Endothelial cell of umbilical vein (primary cell): Measurements from ENCODE around the gene PHOSPHO1. TPM values are rescaled to one million over a fixed set of nuclear protein-coding genes. Genes with fewer than 3 reads are reported as not detected.

ENCODE experiments used
- BruUV-seq: library from RNA; stranded (reverse); fragments of 400-500 nt; replicated peaks from 2 replicates; lab custom pipeline; 2021; lab: Mats Ljungman, UMichigan
- CTCF ChIA-PET: fragments of 300-600, 350-600 bp; sonication (Branson Sonifier 250); formaldehyde crosslinking; loops from one replicate; lab custom pipeline; 2021; ENCODE audit warnings: antibody characterized with exemption, inconsistent platforms; lab: Charles Lee
- POLR2A ChIA-PET: fragments of 300-600, 350-600 bp; sonication (Branson Sonifier 250); formaldehyde crosslinking; loops from one replicate; lab custom pipeline; 2021; ENCODE audit warnings: antibody characterized with exemption, inconsistent platforms; lab: Charles Lee
- DNase-seq: peaks from one replicate; pipeline ENCODE4 v3.0.0-alpha.2; 2011; ENCODE audit warnings: low read depth, low spot score
- FAIRE-seq: peaks from 2 replicates; lab custom pipeline; 2011; peaks lifted over from hg19 to GRCh38; lab: Jason Lieb, UNC
- H2AFZ ChIP-seq: 2 replicates; pipeline ENCODE4 v1.6.0; 2012; ENCODE audit warnings: low read depth, low read length, control low read depth, inconsistent platforms
- H3K27ac ChIP-seq: 2 replicates; pipeline ENCODE4 v1.5.1; 2011; ENCODE audit warnings: low read depth, mild to moderate bottlenecking, control low read depth, low read length, moderate library complexity; ENCODE audit not compliant: insufficient read depth
- H3K27me3 ChIP-seq, 2 experiments: 2 replicates each; pipeline versions ENCODE4 v1.6.0 to v1.6.1; 2011; ENCODE audit warnings: low read length in 2 of 2, mixed read lengths in 1 of 2; ENCODE audit not compliant: control insufficient read depth in 2 of 2, insufficient read depth in 2 of 2
- H3K36me3 ChIP-seq, 2 experiments: 2 replicates in 1 of 2; 3 replicates in 1 of 2; pipeline ENCODE4 v1.5.1; 2011; ENCODE audit warnings: low read length in 2 of 2, mild to moderate bottlenecking in 1 of 2, moderate library complexity in 1 of 2; ENCODE audit not compliant: control insufficient read depth in 2 of 2, insufficient read depth in 2 of 2; ENCODE audit errors: extremely low read depth in 1 of 2
- H3K4me1 ChIP-seq: 3 replicates; pipeline ENCODE4 v1.5.1; 2011; ENCODE audit warnings: mild to moderate bottlenecking, low read length; ENCODE audit not compliant: control insufficient read depth, insufficient read depth; ENCODE audit errors: extremely low read depth
- H3K4me2 ChIP-seq: 2 replicates; pipeline ENCODE4 v1.6.1; 2011; ENCODE audit warnings: low read length, control low read depth, mixed read lengths; ENCODE audit not compliant: insufficient read depth
- H3K4me3 ChIP-seq, 3 experiments: fragments of 200-600 bp in 1 of 3; sonication (generic), shearing (Covaris generic) in 1 of 3; replicated peaks in 1 of 3; 2 replicates each; pipeline ENCODE4 v1.5.1; 2011 to 2016; ENCODE audit warnings: control low read depth in 3 of 3, low read length in 3 of 3, mild to moderate bottlenecking in 2 of 3, inconsistent platforms in 1 of 3, low read depth in 1 of 3, moderate library complexity in 1 of 3; ENCODE audit not compliant: insufficient read depth in 1 of 3
- H3K79me2 ChIP-seq: 2 replicates; pipeline ENCODE4 v1.6.0; 2012; ENCODE audit warnings: low read length, inconsistent platforms; ENCODE audit not compliant: control insufficient read depth, insufficient read depth
- H3K9ac ChIP-seq: replicated peaks from 2 replicates; pipeline ENCODE3; 2011; ENCODE audit warnings: low read length, control low read depth; ENCODE audit not compliant: insufficient read depth; ENCODE audit errors: extremely low read depth
- H3K9me1 ChIP-seq: replicated peaks from 3 replicates; pipeline ENCODE4 v1.6.0; 2011; ENCODE audit warnings: mild to moderate bottlenecking, low read length; ENCODE audit not compliant: control insufficient read depth, insufficient read depth; ENCODE audit errors: extremely low read depth
- H3K9me3 ChIP-seq: replicated peaks from 2 replicates; pipeline ENCODE4 v1.5.1; 2012; ENCODE audit warnings: low read length, inconsistent platforms; ENCODE audit not compliant: control insufficient read depth, insufficient read depth
- H4K20me1 ChIP-seq: replicated peaks from 2 replicates; pipeline ENCODE3; 2011; ENCODE audit warnings: mild to moderate bottlenecking, low read length; ENCODE audit not compliant: control insufficient read depth, insufficient read depth; ENCODE audit errors: extremely low read depth
- GATA2 ChIP-seq: IDR thresholded peaks from 2 replicates; pipeline ENCODE4 v1.7.0; 2011; ENCODE audit warnings: low read depth, mild to moderate bottlenecking, moderate library complexity, mixed read lengths, low read length; ENCODE audit not compliant: insufficient read length, insufficient read depth
- POLR2AphosphoS5 ChIP-seq: IDR thresholded peaks from 2 replicates; pipeline ENCODE4 v1.6.1; 2012; ENCODE audit warnings: low read depth, mild to moderate bottlenecking, control low read depth, low read length, moderate library complexity; ENCODE audit not compliant: insufficient read depth
- dilution Hi-C: fragments of 300-500 bp; cut with MboI; formaldehyde crosslinking; loops from one replicate; pipeline ENCODE4 v1.15.0; 2019; ENCODE audit warnings: low sequenced_read_pairs; ENCODE audit not compliant: extremely low pct_ligation_motif_present
- intact Hi-C: fragments of 100-400 bp; cut with micrococcal nuclease; formaldehyde crosslinking; loops from one replicate; pipeline ENCODE4 v1.10.0; 2022
- polyA plus RNA-seq, 4 experiments: library from polyadenylated mRNA; depleted of rRNA in 3 of 4; stranded (reverse) in 3 of 4; unstranded in 1 of 4; fragments of >200 nt; gene quantifications; 2 replicates each; pipeline versions ENCODE4 v1.2.1 to v1.2.3, GENCODE V29; 2011 to 2012; ENCODE audit warnings: missing spikeins in 1 of 4
- total RNA-seq: library from RNA; stranded (reverse); gene quantifications from 2 replicates; pipeline ENCODE4 v1.2.3, GENCODE V29; 2021
- TF ChIP-seq, protein P1 (sequence below), 2 donors: IDR thresholded peaks; 1 replicate in 1 of 2; 2 replicates in 1 of 2; pipeline ENCODE4 v1.5.1; 2011; ENCODE audit warnings: low read length in 2 of 2, mild to moderate bottlenecking in 2 of 2, moderate library complexity in 2 of 2, control low read depth in 1 of 2, inconsistent platforms in 1 of 2, low read depth in 1 of 2; ENCODE audit not compliant: insufficient read depth in 1 of 2; ENCODE audit errors: extremely low read depth in 1 of 2

Gene PHOSPHO1
- total and polyA plus RNA-seq, 2 donors (not counting 3 experiments of a cell fraction or from before 2014, with no cell fraction given) = 0.23 TPM; not detected in 1

DNA sequence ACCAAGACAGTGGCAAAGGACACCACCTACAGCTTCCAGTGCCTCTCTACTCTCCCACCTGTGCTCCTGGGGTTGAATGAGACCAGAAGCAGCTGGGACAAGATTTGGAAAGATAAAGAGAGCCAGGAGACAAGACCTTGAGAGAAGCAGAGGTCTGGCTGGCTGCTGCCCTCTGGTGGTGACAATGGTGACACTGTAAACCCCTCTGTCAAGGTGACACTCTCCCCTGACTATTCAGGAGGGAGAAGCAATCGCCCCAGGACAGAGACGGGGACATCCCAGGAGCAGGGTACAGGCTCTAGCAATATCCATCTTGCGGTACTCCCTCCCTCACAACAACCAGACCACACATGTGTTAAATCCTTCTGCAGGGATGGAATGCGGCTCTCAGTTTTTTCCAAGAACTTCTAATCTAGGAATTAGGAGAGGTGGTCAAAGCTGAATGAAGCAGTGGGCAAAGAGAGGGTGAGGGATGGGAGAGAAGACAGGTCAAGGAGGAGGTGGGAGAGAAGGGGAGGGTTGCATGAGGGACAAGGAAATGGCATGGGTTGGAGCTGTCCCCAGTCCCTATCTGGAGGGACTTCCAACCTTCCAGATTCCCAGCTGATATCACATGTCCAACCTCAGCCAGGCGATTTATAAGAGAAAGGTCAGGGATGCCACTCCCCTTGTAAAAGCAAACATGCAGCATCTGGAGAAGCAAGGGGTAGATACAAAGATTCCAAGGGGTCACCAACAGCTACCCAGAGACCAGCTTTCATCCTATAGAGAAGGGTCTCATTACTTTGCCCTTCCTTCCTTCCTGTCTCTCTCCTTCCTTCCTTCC is 2.9 kb downstream of the PHOSPHO1 start:
- no TSS peak for BruUV-seq
- Histone ChIP-seq H3K9me3 (no peaks in the 10 kb centered on the region), H3K79me2 (no peaks in the 10 kb centered on the region), H3K36me3 (no peaks in the 10 kb centered on the region), H3K9ac (no peak overlapping the region), H3K27ac (no peak overlapping the region), H2AFZ (no peak overlapping the region), H3K4me2 (no peak overlapping the region), H3K9me1 (no peaks in the 10 kb centered on the region), H3K4me1 (peaks cover 21% of the 10 kb centered on the region), H3K27me3 (peaks cover 16 to 22% of the 10 kb centered on the region in 2 experiments), H3K4me3 (no peak overlapping the region), H4K20me1 (no peaks in the 10 kb centered on the region)
- ChIA-PET CTCF (interaction anchor here (0.5 to 13.3 kb wide), 15 partner anchors 9 to 228 kb away, joined by 3 to 212 read pairs (median 5); partner anchors contain the start of genes ABI3 and GNGT2), POLR2A (no interaction called here)
- DNase-seq (peak; percentile 66), FAIRE-seq (peak; percentile 94)
- dilution Hi-C loops = no loop called here
- TF ChIP-seq, protein P1, sequence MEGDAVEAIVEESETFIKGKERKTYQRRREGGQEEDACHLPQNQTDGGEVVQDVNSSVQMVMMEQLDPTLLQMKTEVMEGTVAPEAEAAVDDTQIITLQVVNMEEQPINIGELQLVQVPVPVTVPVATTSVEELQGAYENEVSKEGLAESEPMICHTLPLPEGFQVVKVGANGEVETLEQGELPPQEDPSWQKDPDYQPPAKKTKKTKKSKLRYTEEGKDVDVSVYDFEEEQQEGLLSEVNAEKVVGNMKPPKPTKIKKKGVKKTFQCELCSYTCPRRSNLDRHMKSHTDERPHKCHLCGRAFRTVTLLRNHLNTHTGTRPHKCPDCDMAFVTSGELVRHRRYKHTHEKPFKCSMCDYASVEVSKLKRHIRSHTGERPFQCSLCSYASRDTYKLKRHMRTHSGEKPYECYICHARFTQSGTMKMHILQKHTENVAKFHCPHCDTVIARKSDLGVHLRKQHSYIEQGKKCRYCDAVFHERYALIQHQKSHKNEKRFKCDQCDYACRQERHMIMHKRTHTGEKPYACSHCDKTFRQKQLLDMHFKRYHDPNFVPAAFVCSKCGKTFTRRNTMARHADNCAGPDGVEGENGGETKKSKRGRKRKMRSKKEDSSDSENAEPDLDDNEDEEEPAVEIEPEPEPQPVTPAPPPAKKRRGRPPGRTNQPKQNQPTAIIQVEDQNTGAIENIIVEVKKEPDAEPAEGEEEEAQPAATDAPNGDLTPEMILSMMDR (IDR thresholded peaks at IDR 0.05; ENCODE audit: extremely low read depth in 1 of 2, insufficient read depth in 1 of 2, low read depth in 1 of 2, low read length in 2 of 2) = peak; percentile 84 to 91
- TF ChIP-seq POLR2AphosphoS5 = no peak
- peak; percentile 74 for TF ChIP-seq GATA2
- intact Hi-C loops = loop anchor here (1.0 to 5.0 kb wide), 3 partner anchors 47 to 190 kb away; no protein-coding TSS in a partner anchor
